Measurements from ENCODE around the gene ASTN1.

DNA sequence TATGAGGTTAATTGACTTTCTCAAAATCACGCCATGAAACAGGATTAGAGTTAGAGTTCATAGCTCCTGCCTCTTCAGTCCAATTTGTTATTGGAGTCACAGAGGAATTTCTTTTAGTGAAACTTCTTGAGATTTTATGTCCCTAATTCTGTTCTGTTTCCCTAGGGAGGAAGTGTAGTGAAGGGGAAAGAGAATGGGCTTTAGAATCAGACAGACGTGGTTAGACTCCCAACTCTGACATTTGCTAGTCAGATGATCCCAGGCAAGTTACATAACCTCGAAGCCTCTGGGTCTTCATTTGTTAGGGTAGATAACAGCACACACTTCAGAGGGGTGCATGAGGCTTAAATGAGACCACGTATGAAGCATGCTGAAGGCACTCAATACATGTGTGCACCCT lies 83.9 kb downstream of the ASTN1 start:
- TF ChIP-seq, protein P1, sequence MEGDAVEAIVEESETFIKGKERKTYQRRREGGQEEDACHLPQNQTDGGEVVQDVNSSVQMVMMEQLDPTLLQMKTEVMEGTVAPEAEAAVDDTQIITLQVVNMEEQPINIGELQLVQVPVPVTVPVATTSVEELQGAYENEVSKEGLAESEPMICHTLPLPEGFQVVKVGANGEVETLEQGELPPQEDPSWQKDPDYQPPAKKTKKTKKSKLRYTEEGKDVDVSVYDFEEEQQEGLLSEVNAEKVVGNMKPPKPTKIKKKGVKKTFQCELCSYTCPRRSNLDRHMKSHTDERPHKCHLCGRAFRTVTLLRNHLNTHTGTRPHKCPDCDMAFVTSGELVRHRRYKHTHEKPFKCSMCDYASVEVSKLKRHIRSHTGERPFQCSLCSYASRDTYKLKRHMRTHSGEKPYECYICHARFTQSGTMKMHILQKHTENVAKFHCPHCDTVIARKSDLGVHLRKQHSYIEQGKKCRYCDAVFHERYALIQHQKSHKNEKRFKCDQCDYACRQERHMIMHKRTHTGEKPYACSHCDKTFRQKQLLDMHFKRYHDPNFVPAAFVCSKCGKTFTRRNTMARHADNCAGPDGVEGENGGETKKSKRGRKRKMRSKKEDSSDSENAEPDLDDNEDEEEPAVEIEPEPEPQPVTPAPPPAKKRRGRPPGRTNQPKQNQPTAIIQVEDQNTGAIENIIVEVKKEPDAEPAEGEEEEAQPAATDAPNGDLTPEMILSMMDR (IDR thresholded peaks at IDR 0.05) = no peak
- no peak for TF ChIP-seq EP300 (IDR thresholded peaks at IDR 0.05)
- no peak for TF ChIP-seq POLR2A (IDR thresholded peaks at IDR 0.05; ENCODE audit: low read depth)
